ENCODE data around the gene KCNAB1. TPM values are rescaled to one million over a fixed set of nuclear protein-coding genes. Genes with fewer than 3 reads are reported as not detected.

Gene KCNAB1
- total RNA-seq, 3 donors from 2014 or later, result 0.65 to 13.5 (median 1.2) TPM

DNA sequence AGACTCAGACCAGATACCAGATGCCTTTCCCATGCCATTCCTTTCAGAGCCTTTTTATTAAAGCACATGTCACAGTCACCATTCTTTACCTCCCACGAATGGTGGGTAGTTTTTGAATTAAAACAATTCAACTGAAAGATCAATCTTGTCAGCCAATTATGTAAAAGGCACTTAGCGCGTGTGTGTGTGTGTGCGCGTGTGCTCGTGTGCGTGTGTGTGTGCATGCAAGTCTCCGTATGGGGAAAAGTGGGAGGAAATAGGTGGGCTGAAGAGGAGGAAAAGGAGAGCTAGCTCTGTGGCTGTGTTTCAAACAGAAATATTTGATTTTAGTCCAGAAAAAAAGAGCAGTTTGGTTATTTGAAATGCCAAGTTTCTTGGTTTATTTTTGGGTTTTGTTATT lies 177.2 kb downstream of the KCNAB1 start:
- Histone ChIP-seq H3K9me3 (no peaks in the 10 kb centered on the region), H3K4me1 (ENCODE audit: low read depth) (no peaks in the 10 kb centered on the region), H3K36me3 (ENCODE audit: low read depth) (no peaks in the 10 kb centered on the region), H3K4me3 (no peak overlapping the region)
- intact Hi-C loops (cut with DNase I, micrococcal nuclease), result no loop called here
- ATAC-seq, result no peak
- DNase-seq, result no peak
- TF ChIP-seq, protein P1, sequence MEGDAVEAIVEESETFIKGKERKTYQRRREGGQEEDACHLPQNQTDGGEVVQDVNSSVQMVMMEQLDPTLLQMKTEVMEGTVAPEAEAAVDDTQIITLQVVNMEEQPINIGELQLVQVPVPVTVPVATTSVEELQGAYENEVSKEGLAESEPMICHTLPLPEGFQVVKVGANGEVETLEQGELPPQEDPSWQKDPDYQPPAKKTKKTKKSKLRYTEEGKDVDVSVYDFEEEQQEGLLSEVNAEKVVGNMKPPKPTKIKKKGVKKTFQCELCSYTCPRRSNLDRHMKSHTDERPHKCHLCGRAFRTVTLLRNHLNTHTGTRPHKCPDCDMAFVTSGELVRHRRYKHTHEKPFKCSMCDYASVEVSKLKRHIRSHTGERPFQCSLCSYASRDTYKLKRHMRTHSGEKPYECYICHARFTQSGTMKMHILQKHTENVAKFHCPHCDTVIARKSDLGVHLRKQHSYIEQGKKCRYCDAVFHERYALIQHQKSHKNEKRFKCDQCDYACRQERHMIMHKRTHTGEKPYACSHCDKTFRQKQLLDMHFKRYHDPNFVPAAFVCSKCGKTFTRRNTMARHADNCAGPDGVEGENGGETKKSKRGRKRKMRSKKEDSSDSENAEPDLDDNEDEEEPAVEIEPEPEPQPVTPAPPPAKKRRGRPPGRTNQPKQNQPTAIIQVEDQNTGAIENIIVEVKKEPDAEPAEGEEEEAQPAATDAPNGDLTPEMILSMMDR (IDR thresholded peaks at IDR 0.05), result no peak

DNA sequence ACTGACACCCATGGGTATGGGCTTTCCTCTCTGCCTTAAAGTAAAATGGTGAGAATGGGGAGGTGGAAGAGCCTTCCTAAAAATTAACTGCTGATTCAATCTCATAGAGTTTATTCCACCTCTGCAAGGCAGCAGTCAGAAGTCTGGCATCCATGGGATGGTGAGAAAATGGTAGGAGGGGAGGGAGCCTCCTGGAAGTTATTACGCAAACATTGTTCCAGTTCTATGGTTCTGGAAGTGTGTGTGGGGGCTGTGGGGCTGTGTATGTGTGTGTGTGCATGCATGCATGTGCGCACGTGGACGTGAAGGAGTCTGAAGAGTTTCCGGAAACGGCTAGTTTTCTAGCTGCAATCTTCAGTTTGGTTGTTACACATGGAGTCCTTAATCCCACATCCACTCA lies 177.6 kb downstream of the KCNAB1 start:
- no peaks in the 10 kb centered on the region for H3K9me3 ChIP-seq
- no peak overlapping the region for H3K4me3 ChIP-seq
- DNase-seq, result no peak
- H3K4me1 ChIP-seq (ENCODE audit: low read depth), result no peaks in the 10 kb centered on the region
- H3K36me3 ChIP-seq (ENCODE audit: low read depth), result no peaks in the 10 kb centered on the region
- intact Hi-C loops (cut with DNase I, micrococcal nuclease), result no loop called here
- ATAC-seq, result no peak
- TF ChIP-seq, protein P1 (IDR thresholded peaks at IDR 0.05), result no peak

DNA sequence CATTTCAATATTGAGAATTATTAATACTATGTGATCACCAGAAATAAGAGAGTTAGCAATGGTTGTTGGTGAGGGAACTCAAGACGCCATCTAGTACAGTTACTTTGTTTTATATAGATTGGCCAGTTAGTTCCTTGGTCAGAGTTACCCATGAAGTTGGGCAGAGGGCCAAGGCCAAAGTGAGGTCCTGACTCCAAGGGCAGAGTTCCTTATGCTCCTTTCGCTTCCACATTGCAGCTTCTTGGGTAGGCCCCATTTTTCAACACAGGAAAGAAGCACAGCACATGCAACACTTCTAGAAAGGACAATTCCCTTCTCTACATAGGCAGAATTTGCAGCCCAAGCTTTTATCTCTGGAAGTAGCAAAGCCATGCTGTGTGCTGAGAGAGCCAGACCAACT lies 178.6 kb downstream of the KCNAB1 start:
- ATAC-seq, result peak; percentile 25
- Histone ChIP-seq H3K4me3 (no peak overlapping the region), H3K36me3 (ENCODE audit: low read depth) (no peaks in the 10 kb centered on the region), H3K4me1 (ENCODE audit: low read depth) (no peaks in the 10 kb centered on the region), H3K9me3 (no peaks in the 10 kb centered on the region)
- intact Hi-C loops (cut with DNase I, micrococcal nuclease), result no loop called here
- TF ChIP-seq, protein P1 (IDR thresholded peaks at IDR 0.05), result no peak
- peak in 1 of 3 donors; percentile 36 for DNase-seq

DNA sequence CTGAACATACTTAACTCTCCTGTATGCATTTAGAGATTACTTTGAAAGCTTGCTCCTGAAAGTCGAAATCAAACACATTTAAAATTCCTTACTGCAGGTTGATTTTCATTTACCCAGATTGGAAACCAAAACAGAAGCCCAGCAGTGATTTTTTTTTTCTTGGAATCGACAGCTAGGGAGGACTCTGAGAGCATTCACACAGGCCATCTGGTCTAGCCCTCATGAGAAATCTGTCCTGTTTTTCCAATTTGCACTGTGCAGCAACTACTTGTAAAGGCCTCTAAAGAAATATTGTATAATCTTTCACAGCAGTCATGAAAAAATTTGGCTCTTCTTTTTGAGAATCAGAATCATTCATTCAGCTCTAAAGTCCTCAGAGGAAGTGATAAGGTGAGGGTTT lies 179.2 kb downstream of the KCNAB1 start:
- DNase-seq (no peak), ATAC-seq (no peak)
- TF ChIP-seq, protein P1 (IDR thresholded peaks at IDR 0.05), result no peak
- intact Hi-C loops (cut with DNase I, micrococcal nuclease), result no loop called here
- Histone ChIP-seq H3K4me3 (no peak overlapping the region), H3K9me3 (no peaks in the 10 kb centered on the region), H3K36me3 (ENCODE audit: low read depth) (no peaks in the 10 kb centered on the region), H3K4me1 (ENCODE audit: low read depth) (no peaks in the 10 kb centered on the region)

DNA sequence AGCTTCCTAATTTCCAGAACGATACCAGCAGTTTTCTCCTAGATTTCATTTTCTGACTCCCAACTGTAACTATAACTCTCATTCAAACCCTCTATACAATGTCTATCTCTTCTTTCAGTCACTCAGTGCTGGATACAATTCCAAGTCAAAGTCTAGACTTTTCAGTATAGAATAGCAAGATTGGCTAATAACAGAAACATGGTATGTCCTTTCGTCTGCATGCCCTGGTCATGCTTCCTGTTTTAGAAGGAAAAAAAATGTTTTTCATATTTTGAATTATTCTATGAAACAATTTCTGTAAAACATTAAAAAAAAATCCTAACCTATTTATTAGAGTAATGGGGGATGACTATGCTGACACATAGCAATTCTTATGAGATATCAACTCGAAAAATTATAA lies 180.0 kb downstream of the KCNAB1 start:
- Histone ChIP-seq H3K9me3 (no peaks in the 10 kb centered on the region), H3K36me3 (ENCODE audit: low read depth) (no peaks in the 10 kb centered on the region), H3K4me1 (ENCODE audit: low read depth) (no peaks in the 10 kb centered on the region), H3K4me3 (no peak overlapping the region)
- no peak for ATAC-seq
- no peak for DNase-seq
- intact Hi-C loops (cut with DNase I, micrococcal nuclease), result no loop called here
- TF ChIP-seq, protein P1 (IDR thresholded peaks at IDR 0.05), result no peak

Measured in mucosa of descending colon (tissue), 3 donors.